Progenitor cell of endocrine pancreas (in vitro differentiated cells): Measurements from ENCODE around the gene THSD4. TPM values are rescaled to one million over a fixed set of nuclear protein-coding genes. Genes with fewer than 3 reads are reported as not detected.

Experiments used
- DNase-seq: peaks from one replicate; pipeline ENCODE4 v3.0.0; 2021; ENCODE audit warnings: low spot score; ENCODE audit not compliant: unreplicated experiment
- H3K27ac Mint-ChIP-seq: 2 replicates; pipeline ENCODE4 v1.8.0; 2021; ENCODE audit warnings: mild to moderate bottlenecking, moderate library complexity, mixed read lengths
- H3K27me3 Mint-ChIP-seq: 2 replicates; pipeline ENCODE4 v1.8.0; 2021; ENCODE audit warnings: mixed read lengths
- H3K36me3 Mint-ChIP-seq: 2 replicates; pipeline ENCODE4 v1.8.0; 2022; ENCODE audit warnings: mixed read lengths; ENCODE audit not compliant: insufficient read depth
- H3K4me1 Mint-ChIP-seq: 2 replicates; pipeline ENCODE4 v1.8.0; 2021; ENCODE audit warnings: low read depth, mixed read lengths
- H3K4me3 Mint-ChIP-seq: 2 replicates; pipeline ENCODE4 v1.8.0; 2021; ENCODE audit warnings: low read depth, mild to moderate bottlenecking, moderate library complexity, mixed read lengths
- H3K9me3 Mint-ChIP-seq: 2 replicates; pipeline ENCODE4 v1.8.0; 2021; ENCODE audit warnings: low read depth, mixed read lengths
- CTCF ChIP-seq: fragments of 200-600 bp; sonication (generic); IDR thresholded peaks from one replicate; pipeline ENCODE4 v1.5.0; 2021; ENCODE audit warnings: antibody characterized with exemption, mild to moderate bottlenecking; ENCODE audit not compliant: unreplicated experiment
- total RNA-seq: library from RNA; stranded (reverse); gene quantifications from 2 replicates; pipeline ENCODE4 v1.2.1, GENCODE V29; 2021

THSD4 gene
- total RNA-seq, 1 donor from 2014 or later = 6.8 TPM

- Mint-ChIP-seq H3K4me1 (peaks cover 32% of the 10 kb centered on the region), H3K27ac (no peak overlapping the region), H3K36me3 (no peaks in the 10 kb centered on the region), H3K9me3 (no peaks in the 10 kb centered on the region), H3K27me3 (peaks cover 7% of the 10 kb centered on the region), H3K4me3 (no peak overlapping the region)
- no peak for TF ChIP-seq CTCF
- no peak for DNase-seq
Measured at GRCh38 chr15:71658827-71659729, 543.8 kb downstream of the THSD4 start.

- H3K4me3 Mint-ChIP-seq = no peak overlapping the region
- TF ChIP-seq CTCF = no peak
Measured at GRCh38 chr15:71659730-71660067, 544.4 kb downstream of the THSD4 start.

GRCh38 chr15:71660501-71660900, 545.2 kb downstream of the THSD4 start:
- no peak overlapping the region for H3K4me3 Mint-ChIP-seq

More at GRCh38 chr15:71659730-71660067, 544.4 kb downstream of the THSD4 start:
- no peak overlapping the region for H3K27ac Mint-ChIP-seq
- no peak for DNase-seq
- H3K36me3 Mint-ChIP-seq = no peaks in the 10 kb centered on the region
- H3K9me3 Mint-ChIP-seq = peaks cover 2% of the 10 kb centered on the region
- peaks cover 29% of the 10 kb centered on the region for H3K4me1 Mint-ChIP-seq
- peaks cover 7% of the 10 kb centered on the region for H3K27me3 Mint-ChIP-seq

GRCh38 chr15:71662306-71662705, 547.0 kb downstream of the THSD4 start:
- Mint-ChIP-seq H3K9me3 (peaks cover 17% of the 10 kb centered on the region), H3K4me3 (no peak overlapping the region), H3K27ac (no peak overlapping the region), H3K36me3 (peaks cover 5% of the 10 kb centered on the region), H3K4me1 (peaks cover 23% of the 10 kb centered on the region), H3K27me3 (peaks cover under 1% of the 10 kb centered on the region)
- no peak for DNase-seq
- TF ChIP-seq CTCF = no peak

More at GRCh38 chr15:71660501-71660900, 545.2 kb downstream of the THSD4 start:
- peaks cover 3% of the 10 kb centered on the region for H3K27me3 Mint-ChIP-seq
- no peak for TF ChIP-seq CTCF
- no peak for DNase-seq
- no peak overlapping the region for H3K27ac Mint-ChIP-seq
- peaks cover 10% of the 10 kb centered on the region for H3K9me3 Mint-ChIP-seq
- peaks cover 3% of the 10 kb centered on the region for H3K36me3 Mint-ChIP-seq
- H3K4me1 Mint-ChIP-seq = peaks cover 26% of the 10 kb centered on the region

GRCh38 chr15:71664622-71665021, 549.4 kb downstream of the THSD4 start:
- H3K36me3 Mint-ChIP-seq = peaks cover 5% of the 10 kb centered on the region
- H3K27me3 Mint-ChIP-seq = peaks cover 10% of the 10 kb centered on the region
- H3K27ac Mint-ChIP-seq = no peak overlapping the region
- no peak for TF ChIP-seq CTCF
- no peak overlapping the region for H3K4me3 Mint-ChIP-seq
- peaks cover 24% of the 10 kb centered on the region for H3K4me1 Mint-ChIP-seq
- H3K9me3 Mint-ChIP-seq = peaks cover 17% of the 10 kb centered on the region
- no peak for DNase-seq
